AG09319 (cell line): Measurements from ENCODE around the gene MMS22L.
"Not testable (repeated sequence)": the region's sequence is repeated elsewhere in the genome, so short reads cannot be mapped to it uniquely, and the experiment has no call there.

ENCODE experiments used
- DNase-seq: peaks from one replicate; pipeline ENCODE4 v3.0.0-alpha.2; 2010; ENCODE audit warnings: low read depth; ENCODE audit errors: extremely low read depth
- CTCF ChIP-seq: IDR thresholded peaks from 2 replicates; pipeline ENCODE4 v1.5.1; 2011; ENCODE audit warnings: low read depth, mild to moderate bottlenecking, inconsistent platforms, low read length, moderate library complexity

Gene MMS22L

GRCh38 chr6:97177905-97178304 is 105.1 kb downstream of the MMS22L start:
- DNase-seq: no peak
- TF ChIP-seq CTCF: no peak

GRCh38 chr6:97176468-97176867 is 106.5 kb downstream of the MMS22L start:
- DNase-seq: no peak
- no peak for TF ChIP-seq CTCF

- DNase-seq: no peak
- TF ChIP-seq CTCF: no peak
Measured at GRCh38 chr6:97175806-97176205, 107.2 kb downstream of the MMS22L start.

GRCh38 chr6:97174471-97174870 is 108.5 kb downstream of the MMS22L start:
- DNase-seq: no peak
- no peak for TF ChIP-seq CTCF

GRCh38 chr6:97160280-97160679 is 122.7 kb downstream of the MMS22L start:
- no peak for DNase-seq
- TF ChIP-seq CTCF: no peak

GRCh38 chr6:97155447-97155846 is 127.6 kb downstream of the MMS22L start:
- not testable (repeated sequence) for DNase-seq

- no peak for TF ChIP-seq CTCF
- no peak for DNase-seq
Measured at GRCh38 chr6:97154015-97154414, 129.0 kb downstream of the MMS22L start.

- TF ChIP-seq CTCF: no peak
- no peak for DNase-seq
Measured at GRCh38 chr6:97151601-97152000, 131.4 kb downstream of the MMS22L start.
